Measurements from ENCODE around the gene MAP7. TPM values are rescaled to one million over a fixed set of nuclear protein-coding genes. Genes with fewer than 3 reads are reported as not detected.
"Not testable (repeated sequence)": the region's sequence is repeated elsewhere in the genome, so short reads cannot be mapped to it uniquely, and the experiment has no call there.

The MAP7 gene
- total RNA-seq, 5 donors from 2014 or later (not counting 1 experiment from before 2014, with no cell fraction given), result 0.33 to 0.73 (median 0.57) TPM

DNA sequence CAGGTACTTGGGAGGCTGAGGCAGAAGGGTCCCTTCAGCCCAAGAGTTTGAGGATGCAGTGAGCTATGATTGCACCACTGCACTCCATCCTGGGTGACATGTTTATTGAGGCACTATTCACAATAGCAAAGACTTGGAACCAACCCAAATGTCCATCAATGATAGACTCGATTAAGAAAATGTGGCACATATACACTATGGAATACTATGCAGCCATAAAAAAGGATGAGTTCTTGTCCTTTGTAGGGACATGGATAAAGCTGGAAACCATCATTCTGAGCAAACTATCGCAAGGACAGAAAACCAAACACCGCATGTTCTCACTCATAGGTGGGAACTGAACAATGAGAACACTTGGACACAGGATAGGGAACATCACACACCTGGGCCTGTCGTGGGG lies 149.0 kb downstream of the MAP7 start:
- CTCF ChIA-PET, result interaction anchor here in 1 of 2 donors (0.6 kb wide), 1 partner anchor 1894 kb away, joined by 3 read pairs; no protein-coding TSS in a partner anchor
- H3K4me1 Mint-ChIP-seq; H3K36me3 Mint-ChIP-seq; ATAC-seq (replicated peaks in 1 of 4); H3K27ac Mint-ChIP-seq; DNase-seq; H3K4me3 Mint-ChIP-seq; H3K9me3 Mint-ChIP-seq; H3K9me3 ChIP-seq; H3K4me1 ChIP-seq (ENCODE audit: control insufficient read depth in 1 of 2, extremely low read depth in 1 of 2, insufficient read depth in 2 of 2, low read length in 2 of 2); H3K36me3 ChIP-seq (ENCODE audit: control insufficient read depth in 2 of 2, extremely low read depth in 1 of 2, insufficient read depth in 1 of 2, low read length in 1 of 2); H3K27me3 Mint-ChIP-seq; H3K4me3 ChIP-seq (ENCODE audit: control insufficient read depth in 1 of 2, extremely low read depth in 1 of 2, low read length in 1 of 2); H3K27me3 ChIP-seq (replicated peaks in 1 of 2; ENCODE audit: control insufficient read depth in 2 of 2, extremely low read depth in 1 of 2, insufficient read depth in 2 of 2, low read length in 1 of 2); H3K27ac ChIP-seq (ENCODE audit: low read length); POLR2A ChIA-PET: not testable (repeated sequence)
- 100% methylated on average over 1 of the region's 4 CpGs for WGBS (ENCODE audit: insufficient coverage)

DNA sequence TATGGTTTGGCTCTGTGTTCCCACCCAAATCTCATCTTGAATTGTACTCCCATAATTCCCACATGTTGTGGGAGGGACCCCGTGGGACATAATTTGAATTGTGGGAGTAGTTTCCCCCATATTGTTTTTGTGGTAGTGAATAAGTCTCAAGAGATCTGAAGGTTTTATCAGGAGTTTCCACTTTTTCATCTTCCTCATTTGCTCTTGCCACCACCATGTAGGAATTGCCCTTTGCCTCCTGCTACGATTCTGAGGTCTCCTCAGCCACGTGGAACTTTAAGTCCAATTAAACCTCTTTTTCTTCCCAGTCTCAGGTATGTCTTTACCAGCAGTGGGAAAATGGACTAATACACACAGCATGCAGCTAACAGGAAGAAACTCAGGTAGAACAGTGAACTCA lies 151.8 kb downstream of the MAP7 start:
- DNase-seq (no peak), ATAC-seq (replicated peaks in 1 of 4) (no peak)
- Mint-ChIP-seq H3K4me1 (no peaks in the 10 kb centered on the region), H3K9me3 (peaks cover 0 to 3% (median 0%) of the 10 kb centered on the region in 3 donors), H3K27me3 (peaks cover 6 to 8% of the 10 kb centered on the region in 2 donors), H3K27ac (no peak overlapping the region), H3K4me3 (no peak overlapping the region), H3K36me3 (peaks cover 5% of the 10 kb centered on the region)
- POLR2A ChIA-PET, result no interaction called here
- H3K27ac ChIP-seq (ENCODE audit: low read length), result no peak overlapping the region
- no peaks in the 10 kb centered on the region for H3K36me3 ChIP-seq (ENCODE audit: control insufficient read depth in 2 of 2, extremely low read depth in 1 of 2, insufficient read depth in 1 of 2, low read length in 1 of 2)
- CTCF ChIA-PET, result no interaction called here
- peaks cover 0 to 2% of the 10 kb centered on the region in 2 experiments for H3K27me3 ChIP-seq (replicated peaks in 1 of 2; ENCODE audit: control insufficient read depth in 2 of 2, extremely low read depth in 1 of 2, insufficient read depth in 2 of 2, low read length in 1 of 2)
- H3K4me3 ChIP-seq (ENCODE audit: control insufficient read depth in 1 of 2, extremely low read depth in 1 of 2, low read length in 1 of 2), result no peak overlapping the region
- no peaks in the 10 kb centered on the region for H3K4me1 ChIP-seq (ENCODE audit: control insufficient read depth in 1 of 2, extremely low read depth in 1 of 2, insufficient read depth in 2 of 2, low read length in 2 of 2)
- 85% methylated on average over 2 of the region's 3 CpGs for WGBS (ENCODE audit: insufficient coverage)
- H3K9me3 ChIP-seq, result no peaks in the 10 kb centered on the region

DNA sequence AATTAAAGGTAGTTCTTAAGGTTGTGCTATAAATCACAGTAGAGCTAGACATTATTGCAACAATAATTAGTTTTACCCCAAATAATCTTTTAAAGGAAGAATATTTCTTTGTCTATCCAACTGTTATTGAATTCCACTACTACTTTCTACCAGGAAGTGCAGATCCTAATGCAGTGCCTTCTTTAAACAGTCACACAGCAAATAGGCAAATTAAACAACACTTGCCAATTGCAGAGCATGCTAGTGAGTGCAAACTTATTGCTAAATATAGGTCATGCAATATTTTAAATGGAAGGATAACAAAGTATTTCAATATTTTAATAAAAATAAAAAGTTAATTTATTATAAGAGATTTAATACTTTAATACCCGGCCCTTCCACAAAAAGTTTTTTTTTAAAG lies 153.3 kb downstream of the MAP7 start:
- CTCF ChIA-PET, result interaction anchor here in 1 of 2 donors (0.5 kb wide), 1 partner anchor 385 kb away, joined by 3 read pairs; no protein-coding TSS in a partner anchor
- peaks cover 5% of the 10 kb centered on the region for H3K36me3 Mint-ChIP-seq
- no peak overlapping the region for H3K27ac ChIP-seq (ENCODE audit: low read length)
- H3K4me1 ChIP-seq (ENCODE audit: control insufficient read depth in 1 of 2, extremely low read depth in 1 of 2, insufficient read depth in 2 of 2, low read length in 2 of 2), result no peaks in the 10 kb centered on the region
- H3K27ac Mint-ChIP-seq, result no peak overlapping the region
- no peaks in the 10 kb centered on the region for H3K4me1 Mint-ChIP-seq
- no peaks in the 10 kb centered on the region for H3K9me3 ChIP-seq
- DNase-seq (no peak), ATAC-seq (replicated peaks in 1 of 4) (no peak)
- peaks cover 0 to 2% of the 10 kb centered on the region in 2 experiments for H3K27me3 ChIP-seq (replicated peaks in 1 of 2; ENCODE audit: control insufficient read depth in 2 of 2, extremely low read depth in 1 of 2, insufficient read depth in 2 of 2, low read length in 1 of 2)
- POLR2A ChIA-PET, result no interaction called here
- no peaks in the 10 kb centered on the region for H3K9me3 Mint-ChIP-seq
- H3K4me3 Mint-ChIP-seq, result no peak overlapping the region
- H3K4me3 ChIP-seq (ENCODE audit: control insufficient read depth in 1 of 2, extremely low read depth in 1 of 2, low read length in 1 of 2), result no peak overlapping the region
- H3K27me3 Mint-ChIP-seq, result peaks cover 3 to 6% of the 10 kb centered on the region in 2 donors
- no CpG with 5 or more reads among the region's 1 CpG for WGBS (ENCODE audit: insufficient coverage)
- no peaks in the 10 kb centered on the region for H3K36me3 ChIP-seq (ENCODE audit: control insufficient read depth in 2 of 2, extremely low read depth in 1 of 2, insufficient read depth in 1 of 2, low read length in 1 of 2)

DNA sequence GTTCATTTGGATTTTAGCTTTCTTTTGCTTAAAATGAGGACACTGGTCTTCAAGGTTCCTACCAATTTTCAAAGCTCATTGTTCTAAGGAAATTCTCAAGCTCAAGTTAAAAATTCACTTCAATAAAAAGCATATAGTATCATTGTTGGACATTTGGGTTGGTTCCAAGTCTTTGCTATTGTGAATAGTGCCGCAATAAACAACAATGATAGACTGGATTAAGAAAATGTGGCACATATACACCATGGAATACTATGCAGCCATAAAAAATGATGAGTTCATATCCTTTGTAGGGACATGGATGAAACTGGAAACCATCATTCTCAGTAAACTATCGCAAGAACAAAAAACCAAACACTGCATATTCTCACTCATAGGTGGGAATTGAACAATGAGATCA lies 159.3 kb downstream of the MAP7 start:
- H3K27ac ChIP-seq (ENCODE audit: low read length); DNase-seq; H3K36me3 Mint-ChIP-seq; H3K27me3 Mint-ChIP-seq; H3K4me1 ChIP-seq (ENCODE audit: control insufficient read depth in 1 of 2, extremely low read depth in 1 of 2, insufficient read depth in 2 of 2, low read length in 2 of 2); CTCF ChIA-PET; H3K9me3 Mint-ChIP-seq; H3K9me3 ChIP-seq; POLR2A ChIA-PET; H3K36me3 ChIP-seq (ENCODE audit: control insufficient read depth in 2 of 2, extremely low read depth in 1 of 2, insufficient read depth in 1 of 2, low read length in 1 of 2); ATAC-seq (replicated peaks in 1 of 4); H3K27ac Mint-ChIP-seq; H3K4me3 Mint-ChIP-seq; H3K4me1 Mint-ChIP-seq; H3K27me3 ChIP-seq (replicated peaks in 1 of 2; ENCODE audit: control insufficient read depth in 2 of 2, extremely low read depth in 1 of 2, insufficient read depth in 2 of 2, low read length in 1 of 2); H3K4me3 ChIP-seq (ENCODE audit: control insufficient read depth in 1 of 2, extremely low read depth in 1 of 2, low read length in 1 of 2): not testable (repeated sequence)
- no CpG with 5 or more reads among the region's 2 CpGs for WGBS (ENCODE audit: insufficient coverage)

DNA sequence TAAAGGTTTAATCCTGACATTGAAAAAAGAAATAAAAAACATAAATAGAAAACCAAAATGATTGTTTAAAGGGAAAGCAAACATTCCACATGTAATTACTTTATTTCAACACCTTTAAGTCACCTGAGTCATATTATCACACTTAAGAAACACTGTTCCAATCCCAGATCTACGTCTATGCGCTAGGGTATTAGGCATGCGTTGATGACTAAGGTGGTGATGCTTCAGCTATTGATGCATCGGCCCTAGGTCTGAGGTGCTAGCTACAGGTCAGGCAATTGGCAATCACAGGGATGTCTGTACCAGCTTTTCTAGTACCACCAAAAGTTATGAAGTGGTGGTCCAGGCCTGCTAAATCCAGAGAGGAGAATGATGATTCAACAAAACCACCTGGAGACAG lies 162.9 kb downstream of the MAP7 start:
- Histone ChIP-seq H3K27ac (ENCODE audit: low read length) (no peak overlapping the region), H3K9me3 (no peaks in the 10 kb centered on the region), H3K4me1 (ENCODE audit: control insufficient read depth in 1 of 2, extremely low read depth in 1 of 2, insufficient read depth in 2 of 2, low read length in 2 of 2) (no peaks in the 10 kb centered on the region), H3K27me3 (replicated peaks in 1 of 2; ENCODE audit: control insufficient read depth in 2 of 2, extremely low read depth in 1 of 2, insufficient read depth in 2 of 2, low read length in 1 of 2) (no peaks in the 10 kb centered on the region), H3K4me3 (ENCODE audit: control insufficient read depth in 1 of 2, extremely low read depth in 1 of 2, low read length in 1 of 2) (no peak overlapping the region), H3K36me3 (ENCODE audit: control insufficient read depth in 2 of 2, extremely low read depth in 1 of 2, insufficient read depth in 1 of 2, low read length in 1 of 2) (no peaks in the 10 kb centered on the region)
- Mint-ChIP-seq H3K4me3 (no peak overlapping the region), H3K36me3 (no peaks in the 10 kb centered on the region), H3K27ac (no peak overlapping the region), H3K4me1 (no peaks in the 10 kb centered on the region), H3K9me3 (no peaks in the 10 kb centered on the region), H3K27me3 (no peaks in the 10 kb centered on the region)
- POLR2A ChIA-PET, result no interaction called here
- WGBS (ENCODE audit: insufficient coverage), result 76% methylated on average over 4 of the region's 4 CpGs
- CTCF ChIA-PET, result interaction anchor here in 1 of 2 donors (0.6 kb wide), 1 partner anchor 574 kb away, joined by 6 read pairs; no protein-coding TSS in a partner anchor
- DNase-seq (no peak), ATAC-seq (replicated peaks in 1 of 4) (no peak)

DNA sequence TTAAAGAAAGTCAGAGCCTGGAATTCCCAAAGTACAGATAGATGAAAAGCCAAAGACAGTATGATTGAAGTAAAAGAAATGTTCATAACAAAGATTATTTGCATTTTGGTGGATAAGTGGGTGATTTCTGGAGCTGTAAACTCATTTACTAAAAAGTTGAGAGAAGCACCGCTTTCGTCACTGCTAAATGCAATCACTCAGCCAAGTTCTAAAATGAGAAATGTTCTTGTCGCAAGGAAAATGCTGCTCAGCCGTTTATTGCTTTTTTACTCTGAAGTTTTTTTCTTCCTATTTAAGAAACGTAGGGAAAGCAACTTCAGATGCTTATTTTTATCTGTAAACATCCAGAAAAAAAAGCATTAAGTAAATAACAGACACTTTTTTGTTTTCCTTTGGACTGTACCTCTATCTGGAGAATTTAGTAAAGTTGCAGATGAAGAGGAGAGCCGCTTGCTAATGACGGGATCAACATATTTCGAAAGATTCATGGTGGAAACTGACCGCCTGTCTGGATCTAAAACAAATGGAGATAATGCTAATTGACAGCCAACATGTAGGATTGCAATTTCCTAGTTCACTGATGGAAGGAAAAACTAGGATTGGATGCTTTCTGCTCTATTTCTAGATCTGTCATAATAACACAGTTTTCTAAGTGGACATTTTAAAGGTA lies 166.8 kb downstream of the MAP7 start:
- ATAC-seq (replicated peaks in 1 of 4) (no peak), DNase-seq (no peak)
- no peaks in the 10 kb centered on the region for H3K36me3 Mint-ChIP-seq
- no peaks in the 10 kb centered on the region for H3K4me1 Mint-ChIP-seq
- no peaks in the 10 kb centered on the region for H3K27me3 ChIP-seq (replicated peaks in 1 of 2; ENCODE audit: control insufficient read depth in 2 of 2, extremely low read depth in 1 of 2, insufficient read depth in 2 of 2, low read length in 1 of 2)
- H3K27ac ChIP-seq (ENCODE audit: low read length), result no peak overlapping the region
- no peaks in the 10 kb centered on the region for H3K9me3 Mint-ChIP-seq
- no peak overlapping the region for H3K4me3 ChIP-seq (ENCODE audit: control insufficient read depth in 1 of 2, extremely low read depth in 1 of 2, low read length in 1 of 2)
- H3K27ac Mint-ChIP-seq, result no peak overlapping the region
- WGBS (ENCODE audit: insufficient coverage), result 94% methylated on average over 4 of the region's 9 CpGs
- no peaks in the 10 kb centered on the region for H3K27me3 Mint-ChIP-seq
- ChIA-PET CTCF (no interaction called here), POLR2A (no interaction called here)
- H3K4me1 ChIP-seq (ENCODE audit: control insufficient read depth in 1 of 2, extremely low read depth in 1 of 2, insufficient read depth in 2 of 2, low read length in 2 of 2), result no peaks in the 10 kb centered on the region
- H3K4me3 Mint-ChIP-seq, result no peak overlapping the region
- H3K9me3 ChIP-seq, result no peaks in the 10 kb centered on the region
- H3K36me3 ChIP-seq (ENCODE audit: control insufficient read depth in 2 of 2, extremely low read depth in 1 of 2, insufficient read depth in 1 of 2, low read length in 1 of 2), result no peaks in the 10 kb centered on the region

Data from T-cell (primary cell).